GM18861 (cell line): ENCODE measurements around the gene CAMSAP1.
"Not testable (repeated sequence)": the region's sequence is repeated elsewhere in the genome, so short reads cannot be mapped to it uniquely, and the experiment has no call there.

Experiments used
- ATAC-seq: cut with Tn5 transposase; IDR thresholded peaks from one replicate; pipeline ENCODE4 v1.9.1; 2021; ENCODE audit not compliant: unreplicated experiment

The CAMSAP1 gene

DNA sequence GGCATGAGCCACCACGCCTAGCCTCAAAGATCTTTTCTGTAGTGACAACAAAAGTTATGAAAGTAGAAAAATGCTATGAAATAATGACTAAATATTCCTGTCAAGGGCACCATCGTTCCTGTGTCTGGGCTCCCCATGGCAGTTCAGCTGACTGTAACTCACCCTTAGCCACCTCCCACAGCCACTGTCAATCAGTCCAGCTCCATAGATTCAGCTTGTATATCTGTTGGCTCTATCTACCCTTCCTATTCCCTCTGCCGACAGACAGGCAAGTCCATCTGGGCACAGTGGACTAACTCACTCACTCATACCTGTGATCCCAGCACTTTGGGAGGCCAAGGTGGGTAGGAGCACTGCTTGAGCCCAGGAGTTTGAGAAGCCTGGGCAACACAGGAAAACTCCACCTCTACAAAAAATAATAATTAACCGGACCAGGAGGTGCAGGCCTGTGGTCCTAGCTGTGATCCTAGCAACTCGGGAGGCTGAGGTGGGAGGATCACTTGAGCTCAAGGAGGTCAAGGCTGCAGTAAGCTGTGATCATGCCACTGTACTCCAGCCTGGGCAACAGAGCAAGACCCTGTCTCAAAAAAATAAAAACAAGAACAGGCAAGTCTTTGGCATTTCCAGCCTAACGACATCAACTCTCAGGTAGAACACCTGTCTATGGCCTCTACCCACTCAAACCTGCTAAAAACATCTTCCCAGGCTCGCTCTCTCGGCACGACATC is 6.2 kb downstream of the CAMSAP1 start:
- no peak for ATAC-seq

DNA sequence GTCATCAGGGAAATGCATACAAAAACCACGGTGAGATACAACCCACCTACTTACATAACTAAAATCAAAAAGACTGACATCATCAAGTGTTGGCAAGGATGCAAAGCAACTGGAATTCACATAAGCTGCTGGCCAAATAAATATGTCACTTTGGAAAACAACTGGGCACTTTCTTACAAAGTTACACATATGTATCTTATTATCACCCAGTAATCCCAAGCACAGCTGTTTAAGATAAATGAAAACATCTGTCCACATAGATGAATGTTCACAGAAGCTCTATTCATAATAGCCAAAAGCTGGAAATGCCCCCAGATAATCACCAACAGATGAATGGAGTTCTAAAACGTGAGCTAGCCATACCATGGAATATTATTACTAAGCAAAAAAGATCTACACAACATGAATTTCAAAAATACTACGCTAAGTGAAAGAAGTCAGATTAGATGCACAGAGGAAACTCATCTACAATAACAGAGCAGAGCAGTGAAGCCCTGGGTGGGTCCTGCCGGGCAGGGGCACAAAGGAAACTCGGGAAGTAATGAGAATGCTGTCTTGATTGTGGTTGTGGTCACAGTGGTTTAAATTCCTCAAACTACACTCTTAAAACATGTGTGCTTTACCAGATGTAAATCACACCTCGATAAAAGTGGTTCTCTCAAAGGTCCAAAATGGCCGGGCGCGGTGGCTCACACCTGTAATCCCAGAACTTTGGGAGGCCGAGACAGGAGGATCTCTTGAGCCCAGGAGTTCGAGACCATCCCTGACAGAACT is 8.5 kb downstream of the CAMSAP1 start:
- ATAC-seq: no peak

DNA sequence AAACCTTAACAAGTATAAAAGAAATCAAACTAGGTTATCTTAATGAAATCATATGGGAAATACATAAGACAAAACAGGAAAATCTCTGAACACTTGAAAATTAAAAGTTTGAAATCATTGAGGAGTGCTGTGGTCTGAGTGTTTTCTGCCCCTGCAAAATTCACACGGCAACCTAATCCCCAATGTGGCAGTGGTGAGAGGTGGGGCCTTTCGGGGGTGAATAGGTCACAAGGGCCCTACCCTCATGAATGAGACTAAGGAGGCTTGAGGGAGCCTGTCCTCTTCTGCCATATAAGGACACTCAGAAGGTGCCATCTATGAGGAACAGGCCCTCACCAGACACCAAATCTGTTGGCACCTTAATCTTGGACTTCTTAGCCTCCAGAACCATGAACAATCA is 10.7 kb downstream of the CAMSAP1 start:
- ATAC-seq: no peak

DNA sequence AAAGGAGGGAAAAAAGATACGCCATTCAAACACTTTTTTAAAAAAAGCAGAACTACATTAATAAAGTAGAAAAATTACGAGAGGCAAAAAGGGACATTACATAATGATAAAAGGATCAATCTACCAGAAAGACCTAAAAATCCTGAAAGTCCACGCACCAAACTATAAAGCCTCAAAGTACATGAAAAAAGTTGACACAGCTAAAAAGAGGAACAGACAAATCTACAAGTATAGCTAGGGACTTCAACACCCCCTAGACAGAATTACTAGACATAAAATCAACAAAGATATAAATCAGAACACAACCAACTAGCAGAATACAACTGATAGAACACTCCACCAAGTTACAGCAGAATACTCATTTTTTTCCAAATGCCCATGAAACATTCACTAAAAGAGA is 11.1 kb downstream of the CAMSAP1 start:
- ATAC-seq: no peak

DNA sequence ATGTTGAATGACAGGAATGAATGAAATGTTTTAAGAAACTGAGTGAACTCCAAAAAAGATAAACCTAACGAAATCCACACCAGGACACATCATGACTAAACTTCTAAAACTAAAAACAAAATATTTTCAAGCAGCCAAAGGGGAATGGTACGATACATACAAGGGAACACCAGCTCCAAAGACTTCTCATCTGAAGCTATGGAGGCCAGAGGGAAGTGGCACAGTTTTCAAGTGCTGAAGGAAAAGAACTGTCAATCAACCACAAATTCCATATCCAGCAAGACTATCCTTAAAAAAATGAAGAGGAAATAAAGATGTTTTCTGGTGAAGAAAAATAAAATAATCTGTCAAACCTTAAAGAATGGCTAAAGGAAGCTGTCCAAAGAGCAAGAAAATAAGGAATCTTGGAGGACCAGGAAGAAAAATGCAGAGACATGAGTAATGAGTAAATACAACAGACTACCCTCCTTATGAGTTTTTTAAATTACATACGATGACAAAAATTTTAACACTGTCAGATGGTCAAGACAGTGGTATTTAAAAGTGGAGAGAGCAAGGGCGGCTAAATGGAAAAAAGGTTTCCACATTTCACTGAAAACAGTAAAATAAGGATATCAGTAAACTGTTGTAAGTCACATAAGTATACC is 12.0 kb downstream of the CAMSAP1 start:
- ATAC-seq: no peak

DNA sequence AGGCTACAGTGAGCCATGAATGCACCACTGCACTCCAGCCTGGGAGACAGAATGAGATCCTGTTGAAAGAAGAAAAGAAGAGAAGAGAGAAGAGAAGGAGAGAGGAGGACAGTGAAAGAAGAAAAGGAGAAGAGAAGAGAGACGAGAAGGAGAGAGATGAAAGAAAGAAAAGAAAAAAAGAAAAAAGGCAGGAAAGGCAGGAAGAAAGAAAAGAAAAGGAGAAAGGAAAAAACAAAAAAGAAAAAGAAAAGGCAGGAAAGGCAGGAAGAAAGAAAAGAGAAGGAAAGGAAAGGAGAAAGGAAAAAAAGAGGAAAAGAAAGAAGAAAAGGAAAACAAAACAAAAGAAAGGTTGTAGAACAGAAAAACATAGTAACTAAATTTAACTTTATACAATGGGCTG is 14.2 kb downstream of the CAMSAP1 start:
- no peak for ATAC-seq

DNA sequence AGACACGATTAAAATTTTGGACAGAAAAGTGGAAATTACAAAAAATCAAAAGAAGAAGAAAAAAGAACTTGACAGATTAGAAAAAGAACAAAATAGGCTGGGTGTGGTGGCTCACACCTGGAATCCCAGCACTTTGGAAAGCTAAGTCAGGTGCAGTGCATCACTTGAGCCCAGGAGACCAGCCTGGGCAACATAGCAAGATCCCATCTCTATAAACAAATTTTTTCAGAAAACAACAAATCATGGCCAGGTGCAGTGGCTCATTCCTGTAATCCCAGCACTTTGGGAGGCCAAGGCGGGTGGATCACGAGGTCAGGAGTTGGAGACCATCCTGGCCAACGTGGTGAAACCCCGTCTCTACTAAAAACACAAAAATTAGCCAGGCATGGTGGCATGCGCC is 15.0 kb downstream of the CAMSAP1 start:
- ATAC-seq: not testable (repeated sequence)

DNA sequence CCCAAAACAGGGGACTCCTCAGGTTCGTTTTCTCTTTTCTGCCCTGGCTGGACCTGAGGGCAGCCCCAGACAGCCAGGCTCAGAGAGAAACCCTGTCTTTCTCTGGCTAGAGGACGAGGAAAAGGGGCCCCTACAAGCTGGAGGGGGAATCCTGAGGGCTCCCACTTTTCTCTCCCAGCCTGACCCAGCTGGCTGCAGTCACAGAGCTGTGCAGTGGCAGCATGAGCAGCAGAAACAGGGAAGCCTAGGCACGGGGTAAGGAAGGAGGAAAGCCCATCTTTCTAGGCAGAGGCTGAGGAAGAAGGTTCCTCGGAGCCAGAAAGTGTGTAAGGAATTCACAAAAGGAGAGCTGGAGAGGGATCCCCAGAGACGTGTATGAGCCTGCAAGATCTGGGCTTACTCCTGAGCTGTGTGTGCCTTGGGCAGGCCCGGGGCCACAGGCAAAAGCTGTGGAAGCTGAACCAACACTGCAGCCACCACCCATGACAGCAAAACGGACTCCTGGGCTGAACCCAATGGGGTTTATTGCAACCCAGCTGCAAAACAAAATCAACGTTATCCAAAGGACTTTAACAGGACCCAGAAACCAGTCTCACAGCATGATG is 16.2 kb downstream of the CAMSAP1 start:
- ATAC-seq: no peak

DNA sequence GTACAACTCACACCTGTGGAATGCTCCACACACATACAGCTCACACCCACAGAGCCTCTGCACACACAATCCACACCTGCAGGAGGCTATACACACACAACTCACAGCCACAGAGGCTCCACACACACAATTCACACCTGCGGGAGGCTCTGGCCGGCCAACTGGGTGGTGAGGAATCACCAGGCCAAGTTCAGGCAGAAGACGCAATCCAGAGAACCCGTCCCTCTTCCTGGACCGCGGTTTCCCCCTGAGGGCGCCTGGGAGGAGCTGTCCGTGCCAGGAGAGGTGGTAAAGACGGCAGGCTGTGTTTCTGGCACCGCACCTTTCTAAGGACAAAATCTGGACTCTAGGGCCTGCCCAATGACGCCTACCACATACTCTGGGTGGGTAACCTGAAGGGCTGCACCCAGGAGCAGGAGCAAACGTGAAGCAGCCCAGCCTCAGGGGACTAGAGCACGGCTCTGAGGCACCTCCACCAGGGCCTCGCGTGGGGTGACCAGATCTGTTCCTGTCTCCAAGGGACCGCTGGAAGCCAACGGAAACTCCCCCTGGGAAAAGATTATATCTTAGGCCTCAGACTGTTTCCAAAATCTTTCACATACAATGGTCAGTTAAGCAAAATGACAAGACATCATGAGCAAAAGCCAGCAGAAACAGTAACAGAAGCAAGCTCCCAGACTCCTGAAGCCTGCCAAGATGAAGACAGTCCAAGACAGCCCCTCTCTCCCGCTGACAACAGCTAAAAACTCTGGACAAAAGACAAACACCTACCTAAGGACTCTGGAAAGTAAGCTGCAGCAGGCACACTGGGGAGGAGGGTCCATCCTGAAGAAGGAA is 16.9 kb downstream of the CAMSAP1 start:
- no peak for ATAC-seq

DNA sequence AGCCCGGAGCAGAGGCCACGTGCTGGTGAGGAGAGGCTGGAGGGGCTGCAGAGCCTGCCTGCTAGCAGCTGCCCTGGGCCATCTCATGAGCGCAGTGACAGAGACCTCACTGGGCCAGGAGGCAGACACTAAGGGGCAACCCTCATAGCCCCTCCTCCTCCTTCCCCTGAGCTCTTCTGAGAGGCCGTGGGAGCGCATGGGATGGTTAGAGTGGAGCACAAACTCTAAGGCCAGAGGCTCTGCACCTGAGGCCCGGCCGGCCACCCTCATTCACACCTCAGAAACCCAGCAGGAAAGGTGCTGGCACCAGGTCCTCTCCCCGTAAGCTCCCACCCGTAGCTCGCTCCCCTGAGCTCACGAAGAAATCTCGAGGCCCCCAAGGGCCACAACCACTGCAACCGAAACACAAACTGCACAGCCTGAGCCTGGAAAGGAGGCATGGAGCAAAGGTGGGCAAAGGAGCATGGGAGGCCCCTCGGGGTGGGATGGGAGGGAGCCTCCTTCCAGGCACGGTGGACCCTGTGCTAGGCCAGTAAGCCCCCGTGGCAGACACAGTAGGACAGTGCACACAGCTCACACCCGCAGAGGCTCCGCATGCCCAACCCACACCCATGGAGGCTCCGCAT is 17.7 kb downstream of the CAMSAP1 start:
- no peak for ATAC-seq

DNA sequence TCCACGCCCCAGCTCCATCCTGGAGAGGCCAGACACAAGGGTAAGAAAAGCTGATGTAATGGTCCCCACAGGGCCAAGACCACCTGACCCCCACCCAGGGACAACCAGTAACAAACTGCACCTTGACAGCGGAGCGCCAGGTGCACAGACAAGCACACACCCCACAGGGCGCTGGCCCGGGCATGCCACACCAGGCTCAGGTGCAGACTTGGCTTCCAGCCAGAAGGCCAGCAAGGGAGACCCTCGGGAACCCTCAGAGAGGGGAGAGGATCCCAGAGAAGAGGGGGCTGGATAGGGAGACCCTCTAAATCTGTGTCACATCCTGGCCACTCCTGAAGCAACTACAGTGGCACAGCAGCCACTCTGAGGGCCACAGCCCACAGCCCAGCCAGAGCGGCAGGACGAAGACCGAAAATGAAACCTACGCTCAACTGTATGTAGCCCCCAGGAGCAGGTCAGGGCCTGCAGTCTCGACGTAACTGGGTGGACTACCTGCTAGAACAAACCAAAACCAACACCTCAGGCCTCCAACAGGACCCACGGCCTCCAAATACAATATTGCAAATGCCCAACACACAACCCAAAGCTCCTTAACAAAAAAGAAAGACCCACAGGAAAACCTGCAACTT is 18.5 kb downstream of the CAMSAP1 start:
- no peak for ATAC-seq

DNA sequence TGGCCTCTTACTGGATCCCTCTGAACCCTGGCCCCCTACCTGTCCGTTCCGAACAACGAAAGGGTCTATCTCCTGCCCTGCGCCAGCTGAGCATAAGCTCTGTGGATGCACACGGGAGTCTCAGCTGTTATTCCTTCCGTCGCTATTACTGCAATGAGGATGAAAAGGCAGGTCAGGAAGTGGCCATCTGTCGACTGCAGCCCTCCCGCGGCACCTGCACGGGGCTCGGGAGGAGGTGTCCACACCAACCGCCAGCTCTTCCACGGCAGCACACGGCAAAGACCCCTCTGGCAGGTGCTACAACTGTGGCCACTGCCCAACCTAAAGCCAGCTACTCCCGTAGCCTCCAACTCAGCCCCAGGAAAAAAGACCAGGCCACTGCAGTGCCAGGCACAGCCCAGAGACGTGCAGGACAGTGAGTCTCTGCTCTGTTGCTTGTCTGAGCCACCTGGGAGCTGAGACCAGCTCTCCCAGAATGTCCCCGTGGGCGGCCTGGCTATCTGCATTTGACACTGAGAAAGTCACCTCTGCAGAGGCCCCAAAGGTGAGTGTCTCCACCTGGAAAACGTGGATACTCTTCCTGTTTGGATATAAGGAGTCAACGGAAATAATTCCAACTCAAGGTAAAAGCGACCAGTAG is 19.1 kb downstream of the CAMSAP1 start:
- ATAC-seq: no peak

DNA sequence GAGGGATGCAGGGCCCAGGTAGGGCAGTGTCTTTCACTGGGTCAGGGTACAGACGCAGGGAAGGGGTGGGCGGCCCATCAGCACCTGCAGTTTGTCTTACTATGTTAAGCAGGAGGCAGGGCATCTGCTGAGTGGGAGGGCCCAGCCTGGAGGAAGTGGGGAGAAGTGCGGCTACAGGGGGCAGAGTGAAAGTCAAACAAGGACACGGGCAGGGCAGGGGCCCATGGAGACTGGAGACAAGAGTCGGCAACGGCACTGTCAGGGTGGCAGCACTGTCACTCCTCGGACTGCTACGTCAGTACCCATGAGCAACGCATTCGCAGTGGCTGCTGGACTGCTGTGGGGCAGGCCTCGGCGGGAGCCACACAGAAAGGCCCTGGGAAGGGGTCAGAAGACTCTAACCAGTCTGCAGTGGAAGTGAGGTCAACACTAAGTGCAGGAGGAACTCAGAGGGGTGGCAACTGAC is 19.7 kb downstream of the CAMSAP1 start:
- ATAC-seq: no peak

DNA sequence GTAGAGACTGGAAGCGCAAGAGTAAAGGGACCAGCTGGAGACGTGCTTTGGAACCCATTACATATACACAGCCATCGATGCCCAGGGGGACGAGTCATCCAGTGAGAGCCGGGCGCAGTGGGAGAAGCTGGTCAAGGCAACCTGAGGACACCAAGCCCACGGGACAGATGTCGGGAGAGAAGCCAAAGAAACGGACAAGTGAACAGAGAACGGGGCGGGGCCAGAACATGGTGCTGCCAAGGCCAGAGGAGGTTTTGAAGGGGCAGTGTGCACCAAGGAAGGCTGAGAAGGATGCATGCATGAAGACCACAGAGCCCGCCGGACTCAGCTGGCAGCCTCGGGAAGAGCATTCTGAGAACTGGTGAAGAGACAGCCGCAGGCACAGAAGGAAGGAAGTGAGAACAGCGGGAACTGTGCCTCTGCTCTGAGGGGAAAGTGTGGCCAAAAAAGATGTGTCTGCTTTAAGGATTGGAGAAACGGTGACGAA is 20.3 kb downstream of the CAMSAP1 start:
- no peak for ATAC-seq

DNA sequence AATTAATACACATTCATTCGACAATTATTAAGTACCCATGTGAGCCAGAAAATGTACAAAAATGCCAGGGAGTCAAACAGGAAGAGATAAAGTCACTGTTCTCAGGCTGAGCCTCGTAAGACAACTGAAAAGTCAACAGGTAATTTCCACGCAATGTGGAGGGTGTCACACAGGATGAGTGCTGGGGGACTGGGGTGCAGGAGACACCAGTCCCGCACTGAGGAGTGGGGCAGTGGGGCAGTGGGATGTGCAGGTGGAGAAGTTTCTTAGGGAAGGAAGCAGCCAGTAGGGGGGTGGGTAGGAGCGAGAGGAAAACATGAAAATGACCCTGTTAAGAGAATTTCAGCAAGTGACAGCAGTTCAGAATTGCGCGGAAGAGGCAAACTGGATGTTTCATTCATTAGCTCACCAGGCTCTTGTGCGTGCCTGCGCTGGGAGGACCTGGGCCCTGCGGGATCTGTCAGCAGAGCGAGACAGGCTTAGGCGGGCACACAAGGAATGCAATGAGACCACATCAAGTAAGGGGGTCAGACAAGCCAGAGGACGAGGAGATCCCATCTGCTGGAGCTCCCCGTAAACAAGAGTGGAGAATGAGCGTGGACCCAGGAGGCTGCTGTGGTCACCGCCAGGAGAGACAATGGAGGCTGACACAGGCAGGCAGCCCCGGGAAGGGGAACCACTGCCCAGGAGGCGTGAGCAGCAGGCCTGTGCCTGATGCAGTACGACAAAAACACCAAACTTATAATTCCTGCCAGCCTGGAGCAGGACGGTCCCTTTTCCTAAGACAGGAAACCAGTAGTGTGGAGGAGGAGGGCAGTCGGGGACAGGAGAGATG is 21.0 kb downstream of the CAMSAP1 start:
- no peak for ATAC-seq

DNA sequence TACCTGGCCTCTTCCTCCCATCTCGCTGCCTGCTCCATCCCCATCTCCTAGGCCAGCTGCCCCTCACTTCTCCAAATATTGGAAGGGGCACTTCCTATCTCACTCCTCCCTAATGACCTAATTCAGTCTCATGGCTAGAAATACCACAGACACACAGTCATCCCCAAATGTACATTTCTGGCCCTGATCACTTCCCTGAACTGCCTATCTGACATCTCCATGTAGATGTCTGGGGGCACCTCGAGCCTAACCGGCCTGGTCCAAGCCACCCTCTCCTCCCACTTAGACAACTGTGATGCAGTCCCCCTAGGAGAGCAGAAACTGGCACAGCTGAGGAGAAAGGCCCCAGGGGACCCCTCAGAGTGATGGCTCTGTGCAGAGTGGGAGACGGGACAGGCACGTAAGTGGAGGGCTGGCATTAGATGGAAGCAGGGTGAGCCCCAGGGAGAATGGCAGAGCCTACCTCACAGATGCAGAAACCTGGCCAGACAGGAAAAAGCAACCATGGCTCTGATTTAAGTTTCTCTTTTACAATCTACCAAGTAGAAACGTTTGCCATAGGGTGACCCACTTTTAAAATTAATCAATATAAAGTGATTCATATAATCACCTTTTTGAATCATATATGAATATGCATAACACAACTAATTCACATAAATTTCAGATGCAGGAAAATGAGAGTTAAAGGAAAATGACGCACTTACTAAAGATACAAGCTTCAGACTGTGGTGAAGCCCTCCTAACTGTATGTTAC is 22.1 kb downstream of the CAMSAP1 start:
- ATAC-seq: no peak

DNA sequence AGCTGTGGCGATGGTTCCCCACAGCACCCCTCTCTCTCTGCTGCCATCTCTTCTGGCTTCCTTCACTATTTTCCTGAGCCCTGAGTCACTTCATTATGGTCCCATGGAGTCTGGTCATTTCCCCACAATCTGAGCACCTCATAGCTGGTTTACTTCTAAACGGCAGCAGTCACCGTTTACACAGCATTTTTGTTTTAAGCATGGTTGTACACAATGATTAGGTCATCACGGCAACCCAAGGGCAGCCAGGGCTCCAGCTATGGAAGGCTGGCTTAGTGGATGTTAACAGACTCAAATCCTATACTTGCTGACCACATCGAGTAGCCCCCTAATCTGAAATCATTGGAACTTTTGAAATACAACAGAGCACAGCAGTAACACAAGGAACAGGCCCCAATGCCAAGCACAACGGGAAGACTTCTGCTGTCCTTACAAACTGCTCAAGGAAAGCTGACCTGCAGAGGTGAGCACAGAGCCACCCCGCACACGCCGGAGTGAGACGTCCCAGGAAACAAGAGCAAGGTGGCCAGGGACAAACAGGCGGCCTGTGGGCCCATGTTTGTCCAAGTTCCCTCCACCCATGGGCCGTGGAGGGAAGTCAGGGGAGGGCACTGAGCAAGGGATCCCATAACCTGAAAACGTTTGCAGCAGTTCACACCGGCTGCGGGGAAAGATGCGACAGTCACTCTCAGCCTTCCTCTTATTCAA is 22.9 kb downstream of the CAMSAP1 start:
- no peak for ATAC-seq
